Measurements from ENCODE around the gene TTC39C.

TTC39C gene

GRCh38 chr18:24000613-24001490, 13.7 kb upstream of the TTC39C start:
- ChIA-PET CTCF (no interaction called here), POLR2A (ENCODE audit: low non-redundant PET) (no interaction called here)
- no peak for TF ChIP-seq CTCF (conservative IDR thresholded peaks at IDR 0.05; ENCODE audit: low read depth)
- no peak overlapping the region for H3K27ac ChIP-seq
- DNase-seq (ENCODE audit: low spot score) = no peak

GRCh38 chr18:24002479-24002878, 12.1 kb upstream of the TTC39C start:
- TF ChIP-seq CTCF (conservative IDR thresholded peaks at IDR 0.05; ENCODE audit: low read depth) = no peak

GRCh38 chr18:24003288-24003687, 11.3 kb upstream of the TTC39C start:
- ChIA-PET POLR2A (ENCODE audit: low non-redundant PET) (no interaction called here), CTCF (no interaction called here)
- no peak for DNase-seq (ENCODE audit: low spot score)
- no peak for TF ChIP-seq CTCF (conservative IDR thresholded peaks at IDR 0.05; ENCODE audit: low read depth)
- H3K27ac ChIP-seq = no peak overlapping the region

More at GRCh38 chr18:24002479-24002878, 12.1 kb upstream of the TTC39C start:
- DNase-seq (ENCODE audit: low spot score) = no peak
- H3K27ac ChIP-seq = no peak overlapping the region
- ChIA-PET POLR2A (ENCODE audit: low non-redundant PET) (no interaction called here), CTCF (no interaction called here)

GRCh38 chr18:24003903-24004640, 10.5 kb upstream of the TTC39C start:
- CTCF ChIA-PET = no interaction called here
- TF ChIP-seq CTCF (conservative IDR thresholded peaks at IDR 0.05; ENCODE audit: low read depth) = no peak
- H3K27ac ChIP-seq = no peak overlapping the region
- POLR2A ChIA-PET (ENCODE audit: low non-redundant PET) = no interaction called here
- no peak for DNase-seq (ENCODE audit: low spot score)

GRCh38 chr18:24006712-24007313, 7.7 kb upstream of the TTC39C start:
- H3K27ac ChIP-seq = no peak overlapping the region
- ChIA-PET CTCF (interaction anchor here (0.6 kb wide), 1 partner anchor 83 kb away, joined by 3 read pairs; no protein-coding TSS in a partner anchor), POLR2A (ENCODE audit: low non-redundant PET) (no interaction called here)
- no peak for DNase-seq (ENCODE audit: low spot score)
- no peak for TF ChIP-seq CTCF (conservative IDR thresholded peaks at IDR 0.05; ENCODE audit: low read depth)

- H3K27ac ChIP-seq = no peak overlapping the region
- TF ChIP-seq CTCF (conservative IDR thresholded peaks at IDR 0.05; ENCODE audit: low read depth) = no peak
These were observed 5.3 kb upstream of the TTC39C start for GRCh38 chr18:24009246-24009645.

More at GRCh38 chr18:24009246-24009645, 5.3 kb upstream of the TTC39C start:
- ChIA-PET CTCF (no interaction called here), POLR2A (ENCODE audit: low non-redundant PET) (no interaction called here)
- no peak for DNase-seq (ENCODE audit: low spot score)

Data from RWPE1 (cell line).